Adrenal gland (tissue), 12 donors: ENCODE data around the gene DDX51. TPM values are rescaled to one million over a fixed set of nuclear protein-coding genes. Genes with fewer than 3 reads are reported as not detected.

ENCODE experiments used
- DNase-seq, 7 donors: peaks; one replicate each; pipeline ENCODE4 v3.0.0-alpha.2; 2019 to 2020
- H3K27ac ChIP-seq, 5 donors: fragments of 200-600 bp; sonication (generic) in 4 of 5; 1 replicate in 3 of 5; 2 replicates in 2 of 5; pipeline versions ENCODE4 v1.5.1 to v1.8.0; 2016 to 2020; ENCODE audit warnings: mild to moderate bottlenecking in 1 of 5
- H3K27me3 ChIP-seq: fragments of 200-600 bp; 2 replicates; pipeline ENCODE4 v1.8.0; 2021
- H3K36me3 ChIP-seq, 2 donors: fragments of 200-600 bp; replicated peaks in 1 of 2; 1 replicate in 1 of 2; 2 replicates in 1 of 2; pipeline versions ENCODE4 v1.5.1 to v1.8.0; 2018 to 2022
- H3K4me1 ChIP-seq, 2 donors: fragments of 200-600 bp; replicated peaks in 1 of 2; 1 replicate in 1 of 2; 2 replicates in 1 of 2; pipeline versions ENCODE4 v1.5.1 to v1.8.0; 2018 to 2021
- H3K4me3 ChIP-seq, 4 donors: fragments of 200-600 bp; sonication (generic) in 3 of 4; one replicate each; pipeline ENCODE4 v1.5.1; 2016 to 2018
- H3K9me3 ChIP-seq, 3 donors: fragments of 200-600 bp; sonication (generic) in 1 of 3; replicated peaks in 1 of 3; 1 replicate in 2 of 3; 2 replicates in 1 of 3; pipeline versions ENCODE4 v1.5.1 to v1.8.0; 2016 to 2021
- POLR2A ChIP-seq, 2 donors: fragments of 450-650 bp; IDR thresholded peaks; one replicate each; pipeline ENCODE4 v1.6.1; 2017; ENCODE audit warnings: antibody characterized with exemption in 2 of 2, mild to moderate bottlenecking in 2 of 2, moderate library complexity in 1 of 2
- WGBS, 4 donors: extraction: QIAGEN DNeasy Blood & Tissue Kit in 2 of 4; methylation state at CpG; one replicate each; pipeline versions ENCODE4 v1.1.5 to v1.1.7; 2013 to 2017; 5-methylcytosine and 5-hydroxymethylcytosine counted together
- intact Hi-C, 2 donors: fragments of 100-400 bp; cut with DNase I; formaldehyde crosslinking; loops; one replicate each; pipeline versions ENCODE4 v1.14.1 to v1.15.0; 2022 to 2023
- polyA plus RNA-seq, 3 donors: library from polyadenylated mRNA; stranded (reverse); fragments of 200-250 nt in 2 of 3; fragments of 350-450 nt in 1 of 3; fragmentation: Illumina TruSeq in 1 of 3; extraction: RNeasy Lipid Tissue Mini Kit (QIAGEN cat#74804) in 1 of 3; gene quantifications; one replicate each; pipeline ENCODE4 v1.2.3, GENCODE V29; 2013 to 2014
- total RNA-seq, 9 donors: library from RNA; depleted of rRNA in 4 of 9; stranded (reverse); fragments of >200 nt in 4 of 9; fragments of 120-200 nt in 1 of 9; fragmentation: NEBNext Ultra II Directional in 1 of 9; extraction: Animal tissue kit (Norgen Biotek cat#: 25700) in 1 of 9; gene quantifications; one replicate each; pipeline versions ENCODE4 v1.1.0 to v1.2.4, GENCODE V29; 2013 to 2023
- TF ChIP-seq, protein P1 (sequence below), 6 experiments: fragments of 450-650 bp in 4 of 6; fragments of 200-600 bp in 2 of 6; sonication (generic) in 1 of 6; IDR thresholded peaks; 1 replicate in 5 of 6; 2 replicates in 1 of 6; pipeline versions ENCODE4 v1.5.1 to v1.8.0; 2016 to 2021; ENCODE audit warnings: antibody characterized with exemption in 6 of 6, mild to moderate bottlenecking in 2 of 6, moderate library complexity in 1 of 6
- donor health status: healthy with polysubstance abuse.
- donor health status: Bipolar disorder and iron deficiency.
- donor health status: DM: yes; HTN: yes; CAD: no.
- donor health status: DM: no; HTN: no; CAD: no.
- donor health status: DM: no; HTN: no; CAD: no.
- donor health status: DM: yes; HTN: yes; CAD: no.

Gene DDX51
- total and polyA plus RNA-seq, 12 donors = 4.8 to 64.4 (median 14.3) TPM

DNA sequence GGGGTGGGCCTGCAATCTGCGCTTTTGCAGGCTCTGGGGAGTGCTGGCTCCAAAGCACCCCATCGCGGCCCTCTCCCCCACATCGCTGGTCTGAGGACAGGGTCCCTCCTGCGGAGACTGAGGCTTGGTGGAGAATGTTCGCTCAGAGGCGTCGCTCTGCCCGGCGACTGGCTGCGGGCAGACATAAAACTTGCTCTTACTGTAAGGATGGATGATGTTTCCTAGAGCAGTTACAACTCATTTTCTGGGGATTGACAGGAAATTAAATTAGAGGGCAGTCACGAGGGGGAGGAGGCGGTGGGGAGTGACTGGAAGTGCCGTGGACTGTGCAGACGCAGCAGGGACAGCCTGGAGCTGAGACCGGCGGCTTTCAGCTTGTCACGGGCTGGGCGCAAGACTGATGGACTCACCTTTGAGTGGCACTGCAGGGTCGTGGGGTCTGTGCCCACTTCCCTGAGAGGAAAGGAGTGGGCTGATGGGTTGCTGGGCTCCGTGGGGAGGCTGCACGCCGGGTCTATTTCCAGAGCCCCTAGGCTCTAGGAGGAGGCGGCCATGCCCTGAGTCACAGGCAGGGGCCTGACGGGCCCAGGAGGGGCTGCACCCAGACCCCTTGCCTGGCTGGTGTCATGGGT lies 32.9 kb upstream of the DDX51 start:
- Histone ChIP-seq H3K27me3 (peaks cover 27% of the 10 kb centered on the region), H3K4me3 (no peak overlapping the region), H3K4me1 (no peaks in the 10 kb centered on the region), H3K9me3 (no peaks in the 10 kb centered on the region), H3K27ac (no peak overlapping the region), H3K36me3 (no peaks in the 10 kb centered on the region)
- WGBS, 4 donors = 67 to 78% (median 73%) methylated on average over 21 to 25 of the region's 25 CpGs
- intact Hi-C loops = no loop called here
- no peak for TF ChIP-seq POLR2A (IDR thresholded peaks at IDR 0.05)
- TF ChIP-seq, protein P1, sequence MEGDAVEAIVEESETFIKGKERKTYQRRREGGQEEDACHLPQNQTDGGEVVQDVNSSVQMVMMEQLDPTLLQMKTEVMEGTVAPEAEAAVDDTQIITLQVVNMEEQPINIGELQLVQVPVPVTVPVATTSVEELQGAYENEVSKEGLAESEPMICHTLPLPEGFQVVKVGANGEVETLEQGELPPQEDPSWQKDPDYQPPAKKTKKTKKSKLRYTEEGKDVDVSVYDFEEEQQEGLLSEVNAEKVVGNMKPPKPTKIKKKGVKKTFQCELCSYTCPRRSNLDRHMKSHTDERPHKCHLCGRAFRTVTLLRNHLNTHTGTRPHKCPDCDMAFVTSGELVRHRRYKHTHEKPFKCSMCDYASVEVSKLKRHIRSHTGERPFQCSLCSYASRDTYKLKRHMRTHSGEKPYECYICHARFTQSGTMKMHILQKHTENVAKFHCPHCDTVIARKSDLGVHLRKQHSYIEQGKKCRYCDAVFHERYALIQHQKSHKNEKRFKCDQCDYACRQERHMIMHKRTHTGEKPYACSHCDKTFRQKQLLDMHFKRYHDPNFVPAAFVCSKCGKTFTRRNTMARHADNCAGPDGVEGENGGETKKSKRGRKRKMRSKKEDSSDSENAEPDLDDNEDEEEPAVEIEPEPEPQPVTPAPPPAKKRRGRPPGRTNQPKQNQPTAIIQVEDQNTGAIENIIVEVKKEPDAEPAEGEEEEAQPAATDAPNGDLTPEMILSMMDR (IDR thresholded peaks at IDR 0.05) = no peak
- DNase-seq = no peak

DNA sequence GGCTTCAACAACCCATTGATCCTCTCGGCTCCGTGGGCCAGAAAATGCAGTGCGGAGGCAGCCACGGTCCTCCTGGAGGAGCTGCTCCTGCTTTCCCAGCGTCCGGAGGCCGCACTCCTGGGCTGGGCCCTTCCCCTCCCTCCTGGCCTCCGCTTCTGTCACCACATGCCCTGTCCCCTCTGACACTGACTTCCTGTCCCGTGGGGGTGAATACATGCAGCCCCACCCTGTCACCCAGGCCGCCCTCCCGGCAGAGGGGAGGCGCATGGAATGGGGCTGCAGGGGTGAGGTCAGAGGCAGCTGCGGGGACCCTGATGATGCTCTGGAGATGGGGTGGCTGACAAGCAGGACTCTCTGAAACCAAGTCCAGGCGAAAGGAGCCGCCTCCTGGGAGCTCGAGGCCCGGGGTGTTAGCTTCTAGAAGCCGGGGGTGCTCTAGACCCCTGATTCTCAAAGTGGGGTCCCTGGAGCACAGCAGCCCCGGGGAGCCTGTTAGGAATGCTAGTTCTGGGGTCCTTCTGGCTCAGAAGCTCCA lies 32.3 kb upstream of the DDX51 start:
- intact Hi-C loops = no loop called here
- DNase-seq = no peak
- Histone ChIP-seq H3K36me3 (no peaks in the 10 kb centered on the region), H3K4me1 (no peaks in the 10 kb centered on the region), H3K27ac (no peak overlapping the region), H3K4me3 (no peak overlapping the region), H3K27me3 (peaks cover 33% of the 10 kb centered on the region), H3K9me3 (no peaks in the 10 kb centered on the region)
- WGBS, 4 donors = 44 to 62% (median 59%) methylated on average over 17 to 19 of the region's 19 CpGs; no CpG with 5 or more reads in 1 of the 4 donors
- no peak for TF ChIP-seq POLR2A (IDR thresholded peaks at IDR 0.05)
- TF ChIP-seq, protein P1 (IDR thresholded peaks at IDR 0.05) = no peak

DNA sequence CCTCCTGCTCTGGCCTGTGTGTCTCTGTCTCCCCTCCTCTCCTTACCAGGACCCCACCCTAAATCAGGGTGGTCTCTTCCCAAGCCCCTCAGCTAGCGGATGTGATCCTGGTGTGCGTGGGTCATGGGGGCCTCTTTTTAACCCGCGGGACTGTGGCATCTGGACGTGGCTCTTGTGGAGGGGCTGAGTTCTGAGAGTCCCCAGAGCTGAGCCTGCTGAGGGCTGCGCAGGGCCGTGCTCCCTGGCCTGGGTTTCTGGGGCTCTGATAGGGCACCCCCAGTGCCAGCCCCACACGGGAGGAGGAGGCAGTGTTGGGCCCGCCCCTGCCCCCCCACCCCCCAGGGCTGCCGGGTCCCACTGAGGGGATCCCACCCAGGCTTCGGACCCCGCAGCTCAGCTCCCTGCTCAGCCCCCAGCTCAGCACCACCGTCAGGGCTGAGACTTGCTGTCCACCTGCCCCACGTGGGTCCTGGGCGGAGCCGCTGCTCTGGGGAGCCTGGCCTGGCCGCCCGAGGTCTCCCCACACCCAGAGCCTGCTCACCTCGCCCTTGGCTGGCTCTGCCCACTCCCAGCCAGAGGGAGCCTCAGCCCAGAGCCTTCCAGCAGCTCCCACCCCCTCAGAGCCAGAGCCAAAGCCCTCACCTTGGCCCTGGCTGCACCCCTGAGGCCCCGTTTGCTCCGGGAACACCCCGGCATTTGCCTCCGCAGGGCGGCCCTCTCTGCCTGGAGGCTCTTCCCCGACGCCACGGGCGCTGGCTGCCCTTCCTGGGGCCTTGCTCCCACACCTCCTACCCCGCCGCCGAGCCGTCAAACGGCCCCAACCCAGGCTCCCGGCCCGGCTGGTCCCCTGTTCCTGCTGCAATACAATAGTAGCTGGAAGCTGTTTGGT lies 31.6 kb upstream of the DDX51 start:
- Histone ChIP-seq H3K27ac (no peak overlapping the region), H3K4me1 (no peaks in the 10 kb centered on the region), H3K4me3 (no peak overlapping the region), H3K27me3 (peaks cover 40% of the 10 kb centered on the region), H3K36me3 (no peaks in the 10 kb centered on the region), H3K9me3 (no peaks in the 10 kb centered on the region)
- WGBS, 4 donors = 52 to 65% (median 54%) methylated on average over 8 to 35 of the region's 35 CpGs
- intact Hi-C loops = no loop called here
- DNase-seq = no peak
- no peak for TF ChIP-seq POLR2A (IDR thresholded peaks at IDR 0.05)
- TF ChIP-seq, protein P1 (IDR thresholded peaks at IDR 0.05) = no peak

DNA sequence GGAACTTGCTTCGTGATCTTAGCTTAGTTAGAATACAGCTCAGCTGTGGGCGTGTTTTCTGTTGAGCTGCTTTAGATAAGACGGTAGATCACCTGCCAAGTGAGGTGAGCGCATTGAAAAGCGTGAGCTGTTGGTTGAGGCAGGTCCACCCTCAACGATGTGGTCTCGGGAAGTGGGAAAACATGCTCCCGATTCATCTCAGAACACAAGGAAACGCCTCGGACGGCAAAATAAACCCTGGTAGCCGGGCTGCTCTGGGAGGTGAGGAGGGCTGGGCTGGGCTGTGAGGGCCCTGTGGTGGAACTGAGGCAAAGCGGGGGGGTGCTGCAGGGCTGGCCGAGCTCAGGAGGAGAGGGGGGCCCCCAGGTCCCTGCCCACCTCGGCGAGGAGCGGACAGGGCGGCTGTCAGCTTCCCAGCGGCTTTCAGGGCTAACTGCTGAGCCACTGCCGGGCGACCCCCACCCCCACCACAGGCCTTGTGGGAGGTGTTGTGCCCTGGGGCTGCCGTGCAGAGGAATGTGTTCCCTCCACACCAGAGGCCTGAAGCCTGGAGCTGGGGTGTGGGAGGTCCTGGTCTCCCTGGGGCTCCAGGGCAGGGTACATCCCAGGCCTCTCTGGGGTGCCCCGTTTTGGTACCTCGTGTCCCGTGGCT lies 30.8 kb upstream of the DDX51 start:
- H3K27ac ChIP-seq = no peak overlapping the region
- intact Hi-C loops = no loop called here
- no peak overlapping the region for H3K4me3 ChIP-seq
- no peaks in the 10 kb centered on the region for H3K4me1 ChIP-seq
- no peaks in the 10 kb centered on the region for H3K9me3 ChIP-seq
- DNase-seq = no peak
- TF ChIP-seq, protein P1 (IDR thresholded peaks at IDR 0.05) = no peak
- TF ChIP-seq POLR2A (IDR thresholded peaks at IDR 0.05) = no peak
- peaks cover 40% of the 10 kb centered on the region for H3K27me3 ChIP-seq
- no peaks in the 10 kb centered on the region for H3K36me3 ChIP-seq
- 65 to 79% (median 71%) methylated on average over 14 to 25 of the region's 25 CpGs for WGBS, 4 donors
